Pulmonary artery endothelial cell (primary cell): Measurements from ENCODE around the gene TP53BP2. TPM values are rescaled to one million over a fixed set of nuclear protein-coding genes. Genes with fewer than 3 reads are reported as not detected.
"Not testable (repeated sequence)": the region's sequence is repeated elsewhere in the genome, so short reads cannot be mapped to it uniquely, and the experiment has no call there.

Experiments used
- DNase-seq: peaks from one replicate; pipeline ENCODE4 v3.0.0-alpha.2; 2011; ENCODE audit warnings: low read depth, low spot score
- total RNA-seq: library from RNA; depleted of rRNA; stranded (reverse); fragments of >200 nt; gene quantifications from 2 replicates; pipeline ENCODE4 v1.2.3, GENCODE V29; 2014

The TP53BP2 gene
- total RNA-seq, 1 donor from 2014 or later = 16.0 TPM

GRCh38 chr1:223745731-223746130 is 100.0 kb downstream of the TP53BP2 start:
- no peak for DNase-seq

- peak; percentile 72 for DNase-seq
Observed at GRCh38 chr1:223742856-223743517, 102.8 kb downstream of the TP53BP2 start.

- peak; percentile 53 for DNase-seq
Observed at GRCh38 chr1:223741861-223742260, 103.9 kb downstream of the TP53BP2 start.

- DNase-seq = not testable (repeated sequence)
Observed at GRCh38 chr1:223740038-223740736, 105.6 kb downstream of the TP53BP2 start.

GRCh38 chr1:223739366-223740037 is 106.2 kb downstream of the TP53BP2 start:
- no peak for DNase-seq

GRCh38 chr1:223738465-223739365 is 107.0 kb downstream of the TP53BP2 start:
- no peak for DNase-seq

- DNase-seq = no peak
Observed at GRCh38 chr1:223737342-223737741, 108.4 kb downstream of the TP53BP2 start.

- not testable (repeated sequence) for DNase-seq
Observed at GRCh38 chr1:223736638-223737037, 109.1 kb downstream of the TP53BP2 start.

- no peak for DNase-seq
Observed at GRCh38 chr1:223733898-223734852, 111.6 kb downstream of the TP53BP2 start.

- no peak for DNase-seq
Observed at GRCh38 chr1:223732993-223733798, 112.6 kb downstream of the TP53BP2 start.

GRCh38 chr1:223731133-223731770 is 114.5 kb downstream of the TP53BP2 start:
- DNase-seq = peak; percentile 66

GRCh38 chr1:223730479-223731132 is 115.1 kb downstream of the TP53BP2 start:
- DNase-seq = no peak

GRCh38 chr1:223729906-223730305 is 115.8 kb downstream of the TP53BP2 start:
- no peak for DNase-seq

Other genes with a start within 250 kb of the TP53BP2 start
- not detected in 2 replicates for gene CAPN8, start 180.2 kb downstream of the TP53BP2 start, total RNA-seq
- gene CAPN2, start 133.4 kb downstream of the TP53BP2 start, total RNA-seq = 436 and 498 TPM in 2 replicates